GM21529 (cell line): ENCODE results near the gene HOXB7.

Experiments used
- ATAC-seq: cut with Tn5 transposase; IDR thresholded peaks from one replicate; pipeline ENCODE4 v1.9.1; 2021; ENCODE audit not compliant: unreplicated experiment

Gene HOXB7

DNA sequence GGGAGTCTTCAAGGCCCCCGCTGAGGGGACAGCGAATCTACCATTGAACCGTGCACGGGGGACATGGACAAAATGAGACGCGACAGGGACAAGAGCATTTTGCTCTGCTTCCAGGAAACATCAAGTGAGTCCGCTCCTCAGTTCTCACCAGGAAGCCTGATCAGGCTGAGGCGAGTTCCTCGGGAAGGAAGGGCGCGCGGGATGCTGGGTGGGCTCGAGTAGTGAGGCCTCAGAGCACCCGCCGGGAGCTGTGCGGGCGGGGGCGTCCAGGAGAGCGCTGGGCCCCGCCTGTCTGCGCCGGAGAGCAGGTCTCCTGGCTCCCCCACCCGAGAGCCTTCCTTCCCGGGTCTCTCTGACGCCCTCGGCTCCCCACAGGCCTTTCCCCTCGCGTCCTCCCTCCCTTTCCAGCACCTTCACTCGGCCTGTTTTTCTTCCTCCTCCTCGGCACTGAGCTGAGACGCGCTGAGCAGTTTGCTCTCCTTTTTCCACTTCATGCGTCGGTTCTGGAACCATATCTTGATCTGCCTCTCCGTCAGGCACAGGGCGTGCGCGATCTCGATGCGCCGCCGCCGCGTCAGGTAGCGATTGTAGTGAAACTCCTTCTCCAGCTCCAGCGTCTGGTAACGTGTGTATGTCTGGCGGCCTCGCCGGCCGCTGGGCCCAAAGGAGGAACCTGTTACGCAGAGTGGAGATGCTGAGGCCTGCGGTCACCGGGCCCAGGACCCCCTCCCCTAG is 14.7 kb downstream of the HOXB7 start:
- ATAC-seq = no peak

DNA sequence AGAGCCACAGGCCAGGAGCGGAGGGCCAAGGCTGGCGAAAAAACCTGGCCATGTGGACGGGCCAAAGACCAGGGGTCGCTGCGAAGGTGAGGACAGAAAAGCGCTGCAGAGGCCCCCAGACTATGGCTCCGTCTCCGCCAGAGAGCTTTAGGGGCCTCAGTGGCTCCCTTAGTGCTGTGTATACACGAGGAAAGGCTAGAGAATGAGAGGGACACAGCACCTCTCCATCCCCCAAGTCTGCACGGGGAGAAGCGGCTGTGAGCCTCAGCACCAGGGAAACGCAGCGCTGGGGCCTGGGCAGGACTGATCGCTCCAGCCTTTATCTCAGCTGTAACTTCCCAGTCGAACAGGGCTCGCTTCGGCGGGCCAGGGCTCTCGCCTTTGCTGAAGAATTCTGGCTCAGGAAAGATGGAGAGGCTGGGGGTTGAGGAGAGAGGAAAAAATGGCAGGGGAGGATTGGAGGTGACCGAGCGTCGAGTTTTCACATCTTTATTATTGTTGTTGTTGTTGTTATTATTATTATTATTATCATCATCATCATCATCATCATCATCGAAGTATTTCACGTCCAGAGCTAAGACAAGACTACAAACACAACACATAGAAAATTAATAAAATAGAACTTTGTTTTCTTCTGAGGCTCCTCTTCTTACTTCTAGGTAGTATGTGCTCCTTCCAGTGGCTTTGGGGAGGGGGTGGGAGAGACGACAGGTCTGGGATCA is 15.4 kb downstream of the HOXB7 start:
- ATAC-seq = no peak

DNA sequence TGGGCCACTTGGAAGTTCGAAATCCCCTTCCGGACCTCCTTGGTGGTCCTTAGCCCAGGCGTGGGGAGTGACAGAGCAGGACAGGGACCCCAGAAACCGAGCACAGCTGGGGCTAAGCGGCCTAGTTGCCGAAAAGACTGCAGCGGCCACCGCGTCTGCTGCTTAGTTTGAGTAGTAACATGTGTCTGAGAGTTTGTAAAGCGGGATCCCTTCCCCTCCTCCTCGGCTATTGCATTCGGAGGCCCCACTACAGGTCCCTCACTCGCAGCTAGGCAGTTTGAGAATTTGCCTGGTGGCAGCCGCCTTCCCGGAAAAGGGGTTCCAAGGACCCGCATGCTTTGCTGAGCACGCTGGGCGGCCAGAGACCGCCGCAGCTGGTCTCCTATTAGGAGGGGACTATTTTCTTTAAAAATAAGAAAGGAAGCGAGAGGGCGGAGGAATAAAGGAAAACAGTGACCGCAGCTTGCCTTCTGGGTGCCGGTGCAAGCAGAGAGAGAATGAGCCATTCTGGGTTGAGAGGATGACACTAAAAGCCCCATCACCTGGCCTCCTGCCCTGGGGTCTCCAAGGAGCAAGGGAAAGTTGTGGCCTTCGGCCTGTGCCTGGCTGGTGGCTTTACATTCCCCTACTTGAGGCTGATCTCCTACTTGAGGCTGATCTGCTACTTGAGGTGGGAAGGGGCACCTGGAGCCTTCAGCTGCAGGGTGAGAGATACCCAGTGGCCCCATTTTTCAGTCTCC is 16.1 kb downstream of the HOXB7 start:
- no peak for ATAC-seq

DNA sequence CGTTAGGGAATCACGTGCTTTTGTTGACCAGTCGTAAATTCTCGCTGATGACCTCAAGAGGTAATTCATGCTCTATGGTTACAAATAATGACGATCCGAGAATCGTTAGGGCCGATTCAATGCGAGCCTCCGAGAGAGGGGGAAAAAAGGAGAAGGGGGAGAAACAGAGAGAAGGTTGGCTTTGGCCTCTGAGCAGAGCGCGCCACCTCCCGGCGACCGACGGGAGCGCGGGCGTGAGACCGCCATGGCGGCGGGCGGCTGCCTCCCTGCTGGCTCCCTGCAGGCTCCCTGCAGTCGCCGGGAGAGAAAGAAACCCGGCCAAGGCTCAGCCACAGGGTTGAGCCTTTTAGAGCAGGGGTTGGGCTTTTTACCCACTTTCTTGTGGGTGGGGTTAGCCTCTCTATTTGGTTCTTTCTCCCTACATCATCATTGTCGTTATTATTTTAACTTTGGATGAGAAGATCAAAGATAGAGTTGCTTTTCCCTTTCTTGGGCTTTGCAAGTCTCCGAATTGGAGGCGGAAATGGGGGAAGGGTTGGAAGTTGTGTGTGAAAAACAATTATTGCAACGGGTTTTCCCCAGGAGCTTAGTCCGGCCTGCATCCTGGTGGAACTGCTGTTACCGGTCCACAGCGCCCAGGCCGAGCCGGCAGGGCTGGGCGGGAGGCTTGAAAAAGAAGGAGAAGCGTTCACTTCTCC is 16.8 kb downstream of the HOXB7 start:
- no peak for ATAC-seq

DNA sequence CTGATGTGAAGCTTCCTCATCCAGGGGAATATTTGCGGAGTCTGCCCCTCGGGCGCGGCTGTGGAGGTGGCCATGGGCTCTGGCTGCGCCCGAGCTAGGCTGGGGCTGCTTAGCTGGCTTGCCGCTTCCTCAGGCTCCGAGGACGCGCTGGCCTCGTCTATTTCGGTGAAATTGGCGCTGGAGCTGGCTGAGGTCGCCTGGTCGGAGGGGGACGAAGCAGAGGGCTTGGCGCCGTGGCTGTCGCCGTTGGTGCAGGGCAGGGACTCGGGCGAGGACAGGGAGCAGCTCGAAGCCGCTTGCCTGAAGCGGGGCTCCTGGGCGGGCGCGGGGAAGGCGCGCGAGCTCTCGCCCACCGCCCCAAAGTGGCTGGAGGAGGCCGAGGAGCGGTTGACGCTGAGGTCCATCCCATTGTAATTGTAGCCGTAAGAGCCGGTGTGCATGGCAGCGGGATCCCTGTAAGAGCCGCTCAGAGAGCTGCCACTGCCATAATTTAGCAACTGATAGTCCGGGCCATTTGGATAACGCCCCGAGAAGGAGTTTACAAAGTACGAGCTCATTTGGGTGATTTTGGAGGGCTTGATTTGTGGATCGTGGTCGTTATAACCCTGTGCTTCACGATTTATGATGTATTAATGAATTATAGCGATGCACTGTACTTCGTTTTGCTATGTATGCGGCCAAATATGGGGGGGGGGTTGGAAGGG is 17.5 kb downstream of the HOXB7 start, which contains the start of gene HOXB5:
TSS of gene HOXB5 (minus strand) at position 654 of the 704 bp plus-strand sequence. CDS start at position 557, 97 bp downstream.
- ATAC-seq = no peak

DNA sequence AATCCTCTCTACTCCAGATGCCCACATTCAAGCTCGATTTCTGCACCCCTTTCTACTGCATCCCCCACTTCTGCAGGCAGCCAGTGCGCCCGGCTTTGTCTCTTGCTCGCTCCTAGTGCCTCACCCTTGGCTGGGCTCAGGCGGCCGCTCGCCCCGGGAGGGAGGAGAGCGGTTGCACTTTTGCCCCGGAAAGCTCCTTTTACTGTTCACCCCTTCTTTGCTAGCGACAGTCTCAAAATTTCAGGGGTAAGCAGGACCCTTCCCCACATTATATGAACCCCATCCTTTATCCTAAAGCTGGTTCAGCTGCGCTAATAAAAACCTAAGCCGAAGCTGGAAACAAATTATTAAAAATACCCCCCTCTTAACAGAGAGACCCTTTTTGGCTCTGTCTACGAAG is 18.2 kb downstream of the HOXB7 start:
- no peak for ATAC-seq

DNA sequence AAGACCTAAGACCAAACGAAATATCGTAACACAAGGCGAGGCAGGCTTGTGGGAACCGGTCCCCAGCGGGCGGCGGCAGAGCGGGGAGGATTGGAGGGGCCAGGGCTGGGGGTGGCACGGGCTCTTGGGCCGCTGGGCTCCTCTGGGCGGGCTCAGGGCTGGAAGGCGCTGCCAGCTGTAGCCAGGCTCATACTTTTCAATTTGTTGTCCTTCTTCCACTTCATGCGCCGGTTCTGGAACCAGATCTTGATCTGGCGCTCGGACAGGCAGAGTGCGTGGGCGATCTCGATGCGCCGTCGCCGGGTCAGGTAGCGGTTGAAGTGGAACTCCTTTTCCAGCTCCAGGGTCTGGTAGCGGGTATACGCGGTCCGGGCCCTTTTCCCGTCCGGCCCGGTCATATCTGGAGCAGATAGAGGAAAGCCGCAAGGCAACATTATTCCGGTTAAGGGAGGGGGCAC is 18.7 kb downstream of the HOXB7 start:
- no peak for ATAC-seq

DNA sequence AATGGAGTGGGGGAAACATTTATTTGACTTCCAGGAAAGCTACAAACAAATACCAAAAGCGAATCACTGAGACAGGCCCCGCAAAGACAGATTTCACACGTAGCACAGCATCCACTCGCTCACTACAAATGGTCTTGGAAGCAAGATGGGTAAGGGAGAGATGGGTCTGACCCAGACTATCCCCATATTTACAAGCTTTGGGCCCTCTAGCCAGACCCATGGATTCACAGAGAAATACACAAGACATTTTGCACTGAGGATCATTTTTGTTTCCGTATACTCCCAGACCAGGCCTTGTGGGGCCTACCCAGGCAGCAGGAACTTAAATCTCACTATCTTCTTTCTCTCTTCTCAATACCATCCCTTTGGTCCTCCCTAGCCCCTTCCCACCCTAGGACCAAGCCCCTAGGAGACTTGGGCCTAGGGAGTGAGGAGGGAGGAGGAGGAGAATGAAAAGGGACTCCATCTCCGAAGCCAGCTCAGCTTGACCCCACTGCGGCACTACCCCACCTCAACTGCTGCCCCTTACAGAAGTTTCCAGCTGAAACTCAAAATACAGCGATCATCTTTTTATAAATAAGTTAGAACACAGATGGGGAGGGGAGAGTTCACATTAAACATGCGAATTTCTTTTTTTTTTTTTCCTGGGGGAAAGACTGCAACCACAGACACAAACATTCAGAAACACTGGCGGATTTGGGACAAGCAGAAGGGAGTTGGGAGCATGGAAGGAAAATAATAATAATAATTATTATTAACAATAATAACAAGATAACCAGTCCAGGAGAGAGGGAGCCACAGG is 19.4 kb downstream of the HOXB7 start:
- ATAC-seq = no peak

DNA sequence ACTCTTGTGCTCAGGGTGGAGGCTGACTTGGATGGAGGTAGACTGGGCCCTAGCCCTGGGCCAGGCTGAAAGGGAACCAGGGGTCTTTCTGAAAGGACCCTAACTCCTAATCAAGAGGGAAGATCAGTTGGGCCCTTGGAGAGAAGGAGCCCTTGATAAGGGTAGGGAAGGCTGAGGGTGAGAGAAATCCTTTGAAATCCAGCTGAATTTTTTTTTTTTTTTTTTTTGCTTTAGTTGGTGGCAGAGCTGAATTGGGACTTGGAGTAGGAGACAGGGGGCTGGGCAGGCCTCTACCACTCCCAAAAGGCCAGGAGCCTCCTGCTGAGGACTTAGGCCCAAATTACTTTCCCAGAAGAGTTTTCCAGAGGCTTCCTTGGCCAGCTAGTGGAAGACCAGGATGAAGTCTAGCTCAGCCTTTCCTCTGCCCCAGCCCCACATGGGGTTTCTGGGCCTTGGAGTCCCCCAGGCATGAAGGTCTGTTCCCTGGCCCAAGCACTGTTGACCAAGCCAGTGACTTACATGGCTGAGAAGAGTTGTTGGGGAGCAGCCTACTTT is 20.1 kb downstream of the HOXB7 start:
- ATAC-seq = no peak

DNA sequence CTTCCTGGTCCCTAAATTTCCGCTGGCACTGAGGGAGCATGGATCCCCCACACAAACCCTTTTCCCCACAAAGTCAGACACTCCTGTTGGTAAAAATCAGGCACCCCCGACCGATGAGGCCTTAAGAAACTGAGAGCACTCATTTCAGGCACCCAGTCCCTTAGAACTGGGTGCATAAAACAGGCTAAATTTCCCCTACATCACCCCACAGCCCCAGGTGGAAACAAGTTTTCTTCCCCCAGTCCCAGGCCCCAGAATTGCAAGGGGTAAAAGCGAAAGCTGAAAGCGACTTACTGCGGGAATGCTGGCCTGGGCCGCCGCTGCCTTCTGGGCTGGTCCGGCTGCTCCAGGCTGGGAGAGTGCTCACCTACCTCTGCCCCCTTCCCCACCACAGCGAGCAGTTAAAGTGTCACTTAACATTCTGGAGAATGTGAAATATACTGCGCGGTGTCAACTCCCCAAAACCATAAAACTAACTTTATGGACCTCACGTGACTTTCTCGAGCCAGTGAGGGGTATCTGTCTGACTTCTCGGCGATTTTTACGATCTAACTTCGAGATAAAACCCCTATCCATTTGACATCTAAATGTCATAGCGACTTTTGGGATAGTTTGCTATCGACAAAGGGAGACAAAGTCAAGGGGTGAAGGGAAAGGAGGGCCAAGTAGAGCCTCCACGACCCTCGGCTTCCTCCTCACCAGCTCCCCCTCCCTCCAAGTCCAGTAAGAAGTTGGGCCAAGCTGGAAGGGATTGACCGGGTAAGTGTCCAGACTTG is 20.8 kb downstream of the HOXB7 start, which contains the start of gene HOXB3:
TSS of gene HOXB3 (minus strand) at position 411 of the 776 bp plus-strand sequence. CDS start 37,767 bp downstream, outside the sequence.
- ATAC-seq = no peak

DNA sequence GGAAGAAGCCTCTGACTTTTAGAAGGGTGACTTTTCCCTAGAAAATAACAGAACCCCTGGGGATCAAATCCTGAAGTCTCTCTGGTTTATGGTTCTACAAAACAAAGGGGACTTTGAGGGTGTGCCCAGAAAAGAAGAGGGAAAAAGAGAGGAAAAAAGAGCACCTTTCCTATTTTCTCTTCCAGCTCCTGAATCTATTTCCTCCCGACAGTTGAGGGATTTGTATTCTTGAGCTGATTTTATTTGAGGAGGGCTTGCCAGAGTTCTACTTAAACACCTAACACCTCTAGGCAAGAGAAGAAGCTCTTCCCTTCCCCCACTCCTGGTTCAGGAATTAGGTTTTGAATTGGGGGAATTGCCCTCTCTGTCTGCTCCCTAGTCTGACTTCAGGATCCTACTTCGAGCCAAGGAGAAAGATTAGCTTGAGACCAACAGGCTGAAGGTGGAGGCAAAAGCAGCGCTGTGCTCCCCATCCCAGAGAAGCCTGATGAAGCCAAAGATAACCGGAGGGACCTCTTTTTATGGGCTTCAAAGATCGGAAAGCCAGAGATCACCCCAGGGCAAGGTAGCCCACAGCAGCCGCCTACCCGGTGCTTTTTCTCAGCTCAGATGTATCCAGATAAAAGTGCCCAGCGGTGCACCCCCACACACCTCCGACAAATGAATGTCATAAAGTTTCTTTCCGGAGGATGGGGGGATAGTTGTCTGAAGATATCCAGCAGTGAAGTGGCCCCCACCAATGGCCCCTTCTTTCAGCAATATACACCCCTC is 21.6 kb downstream of the HOXB7 start:
- no peak for ATAC-seq

DNA sequence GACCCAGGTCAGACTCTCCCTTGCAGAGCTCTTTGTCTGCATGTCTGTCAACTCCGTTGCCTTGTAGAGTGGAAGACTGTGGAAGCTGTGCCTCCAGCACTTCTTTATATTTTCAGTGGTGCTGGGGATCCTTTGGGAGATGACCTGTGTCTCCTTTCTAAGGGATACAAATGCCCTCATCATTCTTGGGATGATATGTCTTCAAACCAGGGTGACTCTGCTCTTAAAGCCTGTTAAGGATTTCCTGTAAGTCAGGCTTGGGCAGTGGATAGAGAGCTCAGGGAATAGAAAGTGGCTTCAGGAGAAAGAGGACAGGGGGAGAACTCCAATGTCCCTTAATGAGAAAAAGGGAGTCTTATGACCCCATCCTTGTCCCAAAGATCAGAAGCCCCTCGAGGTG is 22.3 kb downstream of the HOXB7 start:
- no peak for ATAC-seq

DNA sequence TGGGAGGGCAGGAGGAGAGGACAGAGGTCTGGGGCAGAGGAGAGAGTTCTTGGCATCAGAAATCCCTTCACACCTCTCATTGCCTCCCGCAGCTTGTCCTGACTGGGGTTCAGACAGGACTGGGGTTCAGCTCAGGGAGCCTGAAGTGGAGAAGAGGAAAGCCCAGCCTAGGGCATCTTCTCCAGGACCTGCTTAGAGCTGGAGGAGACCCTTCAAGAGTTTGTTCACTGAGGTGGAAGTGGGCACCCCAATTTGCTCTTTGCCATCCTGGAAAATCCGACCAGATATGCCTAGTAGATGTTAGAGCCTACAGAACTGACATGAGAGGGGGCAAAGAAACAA is 22.8 kb downstream of the HOXB7 start:
- ATAC-seq = no peak

DNA sequence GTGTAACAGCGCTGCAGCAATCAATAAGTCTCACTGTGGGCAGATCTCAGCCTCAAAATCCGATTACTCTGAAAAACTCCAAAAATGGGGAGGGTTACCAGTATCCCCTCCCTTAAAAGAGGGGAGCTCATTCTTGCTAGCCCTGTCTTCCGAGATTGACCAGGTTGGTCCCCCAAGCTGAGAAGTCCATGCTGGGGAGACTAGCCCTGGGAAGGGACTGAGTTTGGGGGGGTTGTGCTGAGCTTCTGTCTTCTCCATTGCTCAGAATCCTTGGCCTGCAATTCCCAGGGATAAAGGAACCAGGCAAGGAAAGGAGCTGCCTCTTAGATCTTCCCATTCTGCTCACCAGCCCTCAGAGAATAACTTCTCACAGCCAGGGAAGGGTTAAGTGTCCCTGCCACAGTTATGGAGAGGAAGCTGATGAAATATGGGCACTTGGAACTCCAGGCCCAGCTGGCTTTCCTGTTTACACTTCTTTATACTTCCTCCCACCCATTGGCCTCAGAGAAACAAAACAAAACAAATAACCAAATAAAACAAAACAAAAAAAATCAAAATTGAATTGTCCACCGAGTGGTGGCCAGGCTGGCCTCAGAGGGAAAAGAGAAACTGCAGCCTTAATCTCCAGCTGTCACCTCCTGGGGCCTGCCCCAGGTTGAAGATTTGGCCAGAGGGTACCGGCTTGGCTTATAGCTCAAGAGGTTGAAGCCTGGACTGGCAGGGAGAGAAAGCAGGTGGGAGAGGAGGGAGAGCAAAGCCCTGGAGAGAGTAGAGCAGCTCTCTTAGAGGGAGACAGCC is 23.3 kb downstream of the HOXB7 start:
- ATAC-seq = no peak

DNA sequence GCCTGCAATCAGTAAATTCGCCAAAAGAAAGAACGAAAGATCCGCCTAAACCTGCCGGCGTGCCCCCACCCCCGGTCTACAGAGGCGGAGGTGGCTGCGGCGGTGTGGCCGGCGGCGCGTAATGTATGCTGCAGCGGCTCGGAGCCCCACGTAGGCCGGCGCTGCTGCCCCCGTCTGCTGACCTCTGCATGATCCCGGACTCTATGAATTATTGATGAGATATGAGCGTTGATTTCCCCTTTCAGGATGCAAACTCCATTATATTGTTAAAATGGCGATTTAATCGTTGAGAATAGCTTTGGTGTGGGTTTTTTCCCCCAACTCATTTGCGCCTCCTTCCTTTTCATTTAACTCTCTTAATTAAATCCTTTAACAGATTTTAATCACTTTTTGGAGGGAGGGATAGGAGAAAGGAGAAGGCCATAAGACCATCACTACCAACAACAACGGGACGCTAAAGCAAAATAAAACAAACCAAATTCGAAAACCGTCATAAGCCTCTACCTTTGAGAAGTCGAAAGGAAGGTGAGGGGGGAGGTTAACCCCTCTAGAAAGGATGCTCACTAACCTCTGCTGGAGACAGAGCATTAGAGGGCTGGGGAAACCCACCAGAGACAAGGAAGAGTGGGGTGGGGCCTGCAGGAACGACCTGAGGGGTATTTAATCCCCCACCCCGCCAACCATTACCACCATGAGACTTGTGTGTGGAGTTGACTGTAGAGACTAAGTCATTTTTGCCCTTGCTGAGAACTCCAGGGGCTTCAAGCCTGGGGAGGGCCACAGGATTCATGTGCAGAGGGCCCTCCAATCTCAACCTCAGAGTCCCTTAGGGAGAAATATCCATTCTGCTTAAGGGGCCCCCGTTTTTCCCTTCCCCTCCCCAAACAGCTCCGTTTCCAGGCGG is 24.2 kb downstream of the HOXB7 start:
- ATAC-seq = no peak

DNA sequence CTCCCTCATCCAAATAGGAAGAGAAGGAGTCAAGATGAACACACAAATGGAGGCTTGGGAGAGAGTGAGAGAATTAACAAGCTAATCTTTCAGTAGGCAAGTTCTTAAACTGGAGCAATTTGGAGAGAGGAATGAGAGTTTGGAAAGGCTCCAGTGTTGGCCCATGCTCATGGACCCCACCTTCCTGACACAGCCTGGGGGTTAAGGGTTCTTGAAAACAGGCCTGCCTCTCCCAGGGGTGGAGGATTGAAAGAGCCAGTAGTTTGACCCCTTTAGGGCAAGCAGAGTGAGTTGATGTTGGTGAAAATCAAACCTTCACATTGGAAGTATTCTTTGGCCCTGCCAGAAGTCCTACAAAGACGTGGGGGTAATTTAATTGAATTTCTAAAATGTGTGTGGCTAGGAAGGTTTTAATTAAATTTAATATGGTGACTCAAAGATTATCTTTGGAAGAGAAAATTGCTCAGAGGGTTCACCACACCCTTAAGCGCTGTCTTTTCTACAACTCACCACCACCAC is 26.5 kb downstream of the HOXB7 start:
- ATAC-seq = no peak
